GM21576 (cell line): ENCODE results near the gene NPNT.

Source experiments
- ATAC-seq: cut with Tn5 transposase; IDR thresholded peaks from one replicate; pipeline ENCODE4 v1.9.1; 2021; ENCODE audit warnings: mild to moderate bottlenecking, moderate library complexity; ENCODE audit not compliant: unreplicated experiment

The NPNT gene

DNA sequence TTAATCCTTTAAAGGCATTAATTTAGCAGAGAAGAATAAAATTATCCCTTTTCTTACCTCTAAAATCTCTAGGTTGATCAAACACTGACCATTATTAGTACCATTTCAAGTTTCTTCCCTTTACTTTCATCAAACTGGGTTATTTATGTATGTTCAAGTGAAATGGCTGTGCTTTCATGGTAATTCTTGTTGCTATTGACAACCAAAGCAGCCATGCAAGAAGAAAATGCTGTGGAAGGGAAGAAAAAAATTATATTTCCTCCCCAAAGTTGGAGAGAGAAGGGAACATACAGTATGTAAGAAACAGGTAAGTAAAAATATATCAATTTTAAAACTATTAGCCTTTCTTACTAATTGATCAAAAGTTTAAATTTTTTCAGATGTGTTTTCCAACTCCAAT, 16.2 kb downstream of the NPNT start:
- no peak for ATAC-seq

DNA sequence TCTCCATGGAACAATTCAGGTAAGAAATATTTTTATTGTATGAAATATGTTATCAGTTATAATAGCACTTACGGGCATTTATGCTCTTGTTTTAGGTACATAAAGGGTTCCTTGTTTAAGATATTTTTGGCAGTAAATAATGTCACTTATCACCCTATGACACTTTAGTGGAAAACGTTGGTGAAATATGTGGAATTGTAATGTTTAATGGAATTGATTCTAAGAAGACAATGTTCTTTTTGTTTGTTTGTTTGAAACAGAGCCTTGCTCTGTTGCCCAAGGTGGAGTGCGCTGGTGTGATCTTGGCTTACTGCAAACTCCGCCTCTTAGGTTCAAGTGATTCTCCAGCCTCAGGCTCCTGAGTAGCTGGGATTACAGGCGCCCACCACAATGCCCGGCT, 17.4 kb downstream of the NPNT start:
- no peak for ATAC-seq

GRCh38 chr4:105917171-105917685, 22.0 kb downstream of the NPNT start:
- no peak for ATAC-seq

GRCh38 chr4:105921301-105921700, 26.0 kb downstream of the NPNT start:
- no peak for ATAC-seq

DNA sequence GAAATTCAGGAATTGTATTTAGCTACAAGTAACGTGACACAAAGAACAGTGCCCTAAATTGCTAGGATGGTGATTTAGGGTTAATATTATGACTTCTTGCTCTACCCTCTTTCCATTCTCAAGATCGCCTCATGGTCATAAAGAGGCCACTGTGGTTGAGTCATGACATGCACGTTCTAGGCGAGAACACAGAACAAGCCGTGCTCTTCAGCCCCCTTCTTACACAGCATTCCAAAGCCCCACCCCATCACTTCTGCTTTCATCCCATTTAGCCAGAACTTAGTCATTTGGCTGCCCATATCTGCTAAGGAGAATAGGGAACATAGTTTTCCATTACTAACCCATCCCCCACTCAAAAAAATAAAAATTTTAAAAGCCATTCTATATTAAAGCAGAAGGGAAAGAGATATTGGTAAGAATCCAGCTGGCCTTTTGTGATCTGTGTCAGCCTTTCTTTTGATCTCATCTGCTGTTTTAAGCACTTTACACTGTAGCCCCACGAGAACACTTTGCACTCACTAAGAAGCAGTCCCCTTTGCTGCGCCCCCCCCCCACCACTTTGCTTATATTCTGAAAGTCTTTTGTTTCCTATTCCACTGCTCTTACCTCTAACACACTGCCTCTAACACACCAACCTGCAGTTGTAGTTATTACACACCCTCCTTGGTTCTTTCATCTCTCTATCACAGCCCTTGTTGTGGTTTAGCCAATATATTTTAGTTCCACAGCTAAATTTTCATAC, 28.4 kb downstream of the NPNT start:
- ATAC-seq = no peak

- ATAC-seq = no peak
These were observed 29.1 kb downstream of the NPNT start for GRCh38 chr4:105924341-105924740.

DNA sequence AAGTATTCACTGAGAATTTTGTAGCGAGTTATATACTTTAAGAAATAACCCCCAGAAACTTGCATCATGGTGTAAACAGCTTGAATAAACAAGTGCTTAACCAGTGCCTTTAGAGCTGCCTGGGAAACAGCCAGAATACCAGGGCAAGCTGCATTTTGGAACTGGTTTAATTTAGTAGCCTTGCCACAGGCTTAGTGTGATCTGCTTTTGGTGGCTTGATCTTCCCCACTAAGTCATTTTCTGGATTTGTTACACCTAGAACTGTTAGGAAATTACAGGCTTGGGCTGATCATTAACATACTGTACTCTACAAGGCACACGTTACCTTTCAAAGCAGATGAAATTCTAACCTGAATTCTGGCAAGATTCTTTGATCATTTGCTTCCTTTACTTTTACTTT, 35.4 kb downstream of the NPNT start:
- ATAC-seq = no peak

DNA sequence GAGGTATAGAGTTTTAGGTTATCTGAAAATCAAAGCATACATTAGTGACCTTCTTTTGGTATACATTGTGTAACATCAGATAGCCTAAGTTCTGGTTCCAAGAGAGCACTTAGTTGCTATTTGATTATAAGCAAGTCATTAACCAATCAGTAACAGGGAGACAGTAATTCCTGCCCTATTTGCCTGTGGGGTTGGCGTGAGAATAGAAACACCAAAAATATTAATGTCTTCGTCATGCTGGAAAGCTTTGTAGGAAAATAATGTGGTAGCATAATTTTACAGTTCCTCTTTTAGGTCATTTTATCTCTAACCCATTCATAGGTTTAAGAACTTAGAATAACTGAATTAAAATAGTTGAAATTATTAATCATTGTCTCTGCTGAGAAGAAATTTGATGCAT, 37.8 kb downstream of the NPNT start:
- peak; percentile 60 for ATAC-seq

GRCh38 chr4:105934386-105934785, 39.1 kb downstream of the NPNT start:
- ATAC-seq = no peak

DNA sequence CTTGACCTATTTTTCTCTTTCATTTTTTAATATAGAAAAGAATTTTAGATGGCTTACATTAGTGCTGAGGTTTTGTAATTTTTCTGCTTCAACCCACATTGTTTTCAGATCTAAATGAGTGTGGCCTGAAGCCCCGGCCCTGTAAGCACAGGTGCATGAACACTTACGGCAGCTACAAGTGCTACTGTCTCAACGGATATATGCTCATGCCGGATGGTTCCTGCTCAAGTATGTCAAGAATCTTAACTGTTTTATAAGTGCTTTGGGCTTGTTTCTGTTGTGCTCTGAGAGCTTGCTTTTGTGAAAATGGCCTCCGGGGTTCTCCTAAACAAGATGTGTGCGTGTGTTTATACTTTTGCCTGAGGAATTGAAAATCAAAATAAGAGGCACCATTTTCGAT, 41.6 kb downstream of the NPNT start:
- ATAC-seq = no peak

- ATAC-seq = no peak
These were observed 42.5 kb downstream of the NPNT start for GRCh38 chr4:105937759-105938158.

- no peak for ATAC-seq
These were observed 48.0 kb downstream of the NPNT start for GRCh38 chr4:105943234-105943633.

DNA sequence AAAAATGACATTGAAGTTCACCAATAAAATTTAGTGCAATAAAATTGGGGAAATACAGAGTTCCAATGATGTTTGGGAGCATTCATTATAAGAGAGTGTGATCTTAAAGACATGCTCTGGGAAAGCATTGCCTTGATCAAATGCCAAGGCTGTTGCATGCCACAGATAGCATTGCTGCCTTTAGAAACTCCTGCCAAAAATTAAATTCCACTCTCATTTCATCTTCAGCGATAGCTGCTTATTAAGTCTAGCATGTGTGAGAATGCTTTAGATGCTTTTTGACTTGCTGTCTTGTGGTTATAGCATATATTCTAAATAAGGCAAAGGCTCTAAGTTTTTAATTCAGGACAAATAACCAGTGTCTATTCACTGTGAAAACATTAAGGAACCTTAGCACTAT, 49.3 kb downstream of the NPNT start:
- ATAC-seq = no peak

DNA sequence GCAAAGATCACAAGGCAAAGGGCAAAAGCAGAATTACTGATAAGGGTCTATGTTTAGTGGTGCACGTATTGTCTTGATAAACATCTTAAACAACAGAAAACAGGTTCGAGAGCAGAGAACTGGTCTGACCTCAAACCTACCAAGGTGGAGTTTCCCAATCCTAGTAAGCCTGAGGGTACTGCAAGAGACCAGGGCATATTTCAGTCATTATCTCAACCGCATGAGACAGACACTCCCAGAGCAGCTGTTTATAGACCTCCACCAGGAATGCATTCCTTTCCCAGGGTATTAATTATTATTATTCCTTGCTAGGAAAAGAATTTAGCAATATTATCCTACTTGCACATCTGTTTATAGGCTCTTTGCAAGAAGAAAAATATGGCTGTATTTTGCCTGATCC, 51.5 kb downstream of the NPNT start:
- ATAC-seq = no peak

DNA sequence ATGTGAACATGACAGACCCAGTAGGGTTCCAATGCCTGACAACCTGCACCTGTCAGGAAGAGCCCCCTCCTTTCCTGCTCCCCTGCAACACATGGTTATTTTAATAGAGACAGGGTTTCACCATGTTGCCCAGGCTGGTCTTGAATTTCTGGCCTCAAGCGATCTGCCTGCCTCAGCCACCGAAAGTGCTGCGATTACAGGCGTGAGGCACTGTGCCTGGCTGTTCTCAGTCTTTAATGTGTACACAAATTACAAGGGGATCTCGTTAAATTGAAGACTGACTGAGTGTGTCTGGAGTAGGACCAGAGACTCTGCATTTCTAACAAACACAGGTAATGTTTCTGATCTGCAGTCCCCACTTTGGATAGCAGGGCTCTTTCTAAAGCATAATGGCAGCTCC, 55.4 kb downstream of the NPNT start:
- ATAC-seq = no peak

- no peak for ATAC-seq
These were observed 55.9 kb downstream of the NPNT start for GRCh38 chr4:105951198-105951597.

GRCh38 chr4:105952591-105952990, 57.3 kb downstream of the NPNT start:
- no peak for ATAC-seq

- no peak for ATAC-seq
These were observed 61.3 kb downstream of the NPNT start for GRCh38 chr4:105956569-105956968.

- no peak for ATAC-seq
These were observed 62.4 kb downstream of the NPNT start for GRCh38 chr4:105957680-105958079.

- ATAC-seq = no peak
These were observed 68.5 kb downstream of the NPNT start for GRCh38 chr4:105963461-105964400.

GRCh38 chr4:105965183-105965800, 70.0 kb downstream of the NPNT start:
- ATAC-seq = no peak
